SK-N-SH treated with all-trans-retinoic acid at 6 μM for 48 hours (cell line): ENCODE results near the gene EIF4E.
"Not testable (repeated sequence)": the region's sequence is repeated elsewhere in the genome, so short reads cannot be mapped to it uniquely, and the experiment has no call there.

Experiments
- ATAC-seq: fragments of 200-7000 bp; cut with Tn5 transposase; 3 replicates; pipeline ENCODE4 v1.9.1; 2020; ENCODE audit warnings: mild to moderate bottlenecking, moderate library complexity
- ARNTL ChIP-seq: fragments of 450-650 bp; formaldehyde crosslinking; IDR thresholded peaks from 2 replicates; pipeline ENCODE4 v1.5.0; 2020; ENCODE audit warnings: low read depth, mild to moderate bottlenecking, moderate library complexity, borderline replicate concordance
- CSDC2 ChIP-seq: fragments of 250-450 bp; sonication (Bioruptor Pico); IDR thresholded peaks from 2 replicates; pipeline ENCODE4 v1.5.0; 2020; ENCODE audit warnings: mild to moderate bottlenecking, moderate library complexity
- GLIS3 ChIP-seq: fragments of 250-450 bp; sonication (Bioruptor Pico); IDR thresholded peaks from 2 replicates; pipeline ENCODE4 v1.5.0; 2020; ENCODE audit warnings: mild to moderate bottlenecking, moderate library complexity
- ISL1 ChIP-seq: fragments of 250-450 bp; sonication (Bioruptor Pico); IDR thresholded peaks from 2 replicates; pipeline ENCODE4 v2.1.2; 2022; ENCODE audit warnings: mild to moderate bottlenecking, moderate library complexity
- PATZ1 ChIP-seq: fragments of 250-450 bp; sonication (Bioruptor Pico); IDR thresholded peaks from 2 replicates; pipeline ENCODE4 v1.8.0; 2020; ENCODE audit warnings: mild to moderate bottlenecking, moderate library complexity, borderline replicate concordance
- POU6F1 ChIP-seq: fragments of 250-450 bp; sonication (Bioruptor Pico); IDR thresholded peaks from 2 replicates; pipeline ENCODE4 v1.8.0; 2021; ENCODE audit warnings: low read depth, mild to moderate bottlenecking, moderate library complexity, borderline replicate concordance
- PPARA ChIP-seq: fragments of 250-450 bp; sonication (Bioruptor Pico); IDR thresholded peaks from 2 replicates; pipeline ENCODE4 v1.5.0; 2020; ENCODE audit warnings: mild to moderate bottlenecking, borderline replicate concordance
- RARB ChIP-seq: fragments of 250-450 bp; sonication (Bioruptor Pico); IDR thresholded peaks from 2 replicates; pipeline ENCODE4 v1.8.0; 2021; ENCODE audit warnings: mild to moderate bottlenecking, moderate library complexity
- TSHZ2 ChIP-seq: fragments of 250-450 bp; sonication (Bioruptor Pico); IDR thresholded peaks from 2 replicates; pipeline ENCODE4 v1.5.0; 2020; ENCODE audit warnings: mild to moderate bottlenecking, moderate library complexity
- ZC3H10 ChIP-seq: fragments of 250-450 bp; sonication (Bioruptor Pico); IDR thresholded peaks from 2 replicates; pipeline ENCODE4 v1.5.1; 2021; ENCODE audit warnings: mild to moderate bottlenecking, moderate library complexity
- ZFP3 ChIP-seq: fragments of 250-450 bp; sonication (Bioruptor Pico); IDR thresholded peaks from 2 replicates; pipeline ENCODE4 v1.5.0; 2020; ENCODE audit warnings: mild to moderate bottlenecking, moderate library complexity
- ZFP30 ChIP-seq: fragments of 450-650 bp; formaldehyde crosslinking; IDR thresholded peaks from 2 replicates; pipeline ENCODE4 v1.5.0; 2022; ENCODE audit warnings: mild to moderate bottlenecking, moderate library complexity
- ZNF565 ChIP-seq: fragments of 450-650 bp; formaldehyde crosslinking; conservative IDR thresholded peaks from 2 replicates; pipeline ENCODE4 v1.5.0; 2020; ENCODE audit warnings: low read depth, mild to moderate bottlenecking, moderate library complexity
- ZNF70 ChIP-seq: fragments of 450-650 bp; formaldehyde crosslinking; IDR thresholded peaks from 2 replicates; pipeline ENCODE4 v1.5.0; 2020; ENCODE audit warnings: mild to moderate bottlenecking, moderate library complexity
- ZNF8 ChIP-seq: fragments of 450-650 bp; formaldehyde crosslinking; IDR thresholded peaks from 2 replicates; pipeline ENCODE4 v1.5.0; 2020; ENCODE audit warnings: mild to moderate bottlenecking, moderate library complexity
- TF ChIP-seq, protein P1 (sequence below): fragments of 250-450 bp; sonication (Bioruptor Pico); IDR thresholded peaks from 2 replicates; pipeline ENCODE4 v1.5.1; 2021; ENCODE audit warnings: mild to moderate bottlenecking, moderate library complexity

EIF4E gene

DNA sequence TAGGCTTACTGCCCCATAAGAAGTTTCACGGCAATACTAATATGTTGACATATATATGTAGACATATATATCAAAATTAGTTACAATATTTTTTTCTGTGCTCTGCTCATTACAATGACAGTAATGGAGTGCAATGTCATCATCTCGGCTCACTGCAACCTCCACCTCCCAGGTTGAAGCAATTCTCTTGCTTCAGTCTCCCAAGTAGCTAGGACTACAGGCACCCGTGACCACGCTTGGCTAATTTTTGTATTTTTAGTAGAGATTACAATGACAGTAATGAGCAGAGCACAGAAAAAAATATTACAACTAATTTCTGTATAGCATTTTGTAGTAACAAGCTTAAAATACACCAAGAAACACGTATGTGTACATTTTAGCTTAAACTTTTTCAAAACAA lies 7.6 kb downstream of the EIF4E start (continued):
- TF ChIP-seq ZNF565 (CRISPR knock-in tag) = no peak
- TF ChIP-seq GLIS3 (CRISPR knock-in tag) = no peak
- TF ChIP-seq TSHZ2 (CRISPR knock-in tag) = no peak
- TF ChIP-seq ZNF70 (CRISPR knock-in tag) = no peak

DNA sequence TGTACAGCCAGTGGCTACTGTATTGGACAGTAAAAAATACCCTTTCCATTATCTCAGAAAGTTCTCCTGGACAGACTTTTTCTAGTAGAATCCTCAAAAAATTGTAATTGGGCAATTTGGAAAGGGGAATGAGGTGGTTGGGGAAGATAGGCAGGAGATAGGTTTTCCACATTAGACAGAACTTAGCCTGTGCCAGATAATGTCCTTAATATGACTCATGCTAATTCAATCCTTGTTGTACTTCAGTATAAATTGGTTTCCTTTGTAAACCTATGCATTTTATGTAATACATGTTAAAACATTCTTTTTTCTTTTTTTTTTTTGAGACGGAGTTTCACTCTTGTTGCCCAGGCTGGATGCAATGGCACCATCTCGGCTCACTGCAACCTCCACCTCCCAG lies 8.9 kb downstream of the EIF4E start:
- peak; percentile 93 for ATAC-seq

DNA sequence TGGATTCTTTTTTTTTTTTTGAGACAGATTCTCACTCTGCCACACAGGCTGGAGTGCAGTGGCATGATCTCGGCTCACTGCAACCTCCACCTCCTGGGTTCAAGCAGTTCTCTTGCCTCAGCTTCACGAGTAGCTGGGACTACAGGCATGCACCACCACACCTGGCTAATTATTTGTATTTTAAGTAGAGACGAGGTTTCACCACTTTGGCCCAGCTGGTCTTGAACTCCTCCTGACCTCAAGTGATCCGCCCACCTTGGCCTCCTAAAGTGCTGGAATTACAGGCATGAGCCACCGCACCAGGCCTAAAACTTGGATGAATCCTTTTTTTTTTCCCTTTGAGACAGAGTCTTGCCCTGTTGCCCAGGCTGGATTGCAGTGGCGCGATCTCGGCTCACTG lies 18.2 kb downstream of the EIF4E start:
- ATAC-seq = not testable (repeated sequence)

More for the DNA sequence above, 8.9 kb downstream of the EIF4E start:
- no peak for TF ChIP-seq PPARA (CRISPR knock-in tag)
- 0 out of 2 replicates have a peak, but pooled peaks have one; percentile 20 for TF ChIP-seq ISL1 (CRISPR knock-in tag)
- TF ChIP-seq, all 23 proteins: peak for 1

DNA sequence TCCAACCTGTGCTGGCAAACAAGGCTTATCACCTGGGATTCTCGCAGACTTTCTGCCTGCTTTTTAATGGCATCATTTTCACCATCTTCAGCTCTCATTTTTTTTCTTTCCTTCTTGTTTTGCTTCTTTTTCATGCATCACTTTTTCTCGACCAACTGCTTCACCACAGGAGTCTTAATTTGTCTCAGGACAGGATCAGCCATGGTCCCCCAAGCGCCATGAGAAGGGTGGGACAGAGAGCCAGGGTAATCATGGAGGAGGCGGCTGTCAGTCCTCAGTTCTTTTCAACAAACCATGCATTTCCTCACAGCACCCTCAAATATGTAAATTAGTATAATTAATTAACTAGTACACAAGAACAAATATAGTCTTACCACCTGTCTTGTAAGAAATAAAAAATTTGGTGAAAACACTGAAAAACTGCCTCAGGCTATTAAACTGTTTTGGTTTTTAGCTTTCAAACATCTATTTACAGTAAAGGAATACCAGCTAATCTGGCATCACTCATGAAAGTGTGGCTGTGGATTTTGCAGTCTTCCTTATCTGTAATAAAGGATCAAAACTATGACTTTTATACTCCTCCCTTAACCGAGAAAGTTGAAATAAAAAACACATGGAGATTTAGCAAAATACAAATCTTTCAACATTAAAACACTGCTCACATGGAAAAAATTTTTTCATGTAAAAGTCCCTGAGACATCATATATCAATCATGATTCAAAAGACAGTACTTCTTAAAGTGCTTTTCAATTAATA lies 19.1 kb downstream of the EIF4E start:
- TF ChIP-seq ZNF8 (CRISPR knock-in tag) (no peak), ZFP30 (CRISPR knock-in tag) (no peak), POU6F1 (CRISPR knock-in tag) (no peak), CSDC2 (CRISPR knock-in tag) (no peak), ISL1 (CRISPR knock-in tag) (no peak), RARB (CRISPR knock-in tag) (no peak), ARNTL (CRISPR knock-in tag) (no peak), GLIS3 (CRISPR knock-in tag) (no peak), TSHZ2 (CRISPR knock-in tag) (no peak), ZC3H10 (no peak), PATZ1 (CRISPR knock-in tag) (no peak), ZNF70 (CRISPR knock-in tag) (no peak), ZFP3 (CRISPR knock-in tag) (no peak)
- TF ChIP-seq, protein P1, sequence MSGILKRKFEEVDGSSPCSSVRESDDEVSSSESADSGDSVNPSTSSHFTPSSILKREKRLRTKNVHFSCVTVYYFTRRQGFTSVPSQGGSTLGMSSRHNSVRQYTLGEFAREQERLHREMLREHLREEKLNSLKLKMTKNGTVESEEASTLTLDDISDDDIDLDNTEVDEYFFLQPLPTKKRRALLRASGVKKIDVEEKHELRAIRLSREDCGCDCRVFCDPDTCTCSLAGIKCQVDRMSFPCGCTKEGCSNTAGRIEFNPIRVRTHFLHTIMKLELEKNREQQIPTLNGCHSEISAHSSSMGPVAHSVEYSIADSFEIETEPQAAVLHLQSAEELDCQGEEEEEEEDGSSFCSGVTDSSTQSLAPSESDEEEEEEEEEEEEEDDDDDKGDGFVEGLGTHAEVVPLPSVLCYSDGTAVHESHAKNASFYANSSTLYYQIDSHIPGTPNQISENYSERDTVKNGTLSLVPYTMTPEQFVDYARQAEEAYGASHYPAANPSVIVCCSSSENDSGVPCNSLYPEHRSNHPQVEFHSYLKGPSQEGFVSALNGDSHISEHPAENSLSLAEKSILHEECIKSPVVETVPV (CRISPR knock-in tag) = no peak
- ATAC-seq = no peak
